CD4-positive, alpha-beta T cell treated with Interleukin-2 at 100 ng/mL for 4 hours (primary cell): Measurements from ENCODE around the gene GTSE1.

Source experiments
- DNase-seq: peaks from one replicate; pipeline ENCODE4 v3.0.0-alpha.2; 2020; ENCODE audit warnings: low spot score

The GTSE1 gene

GRCh38 chr22:46353483-46354105, 56.9 kb downstream of the GTSE1 start:
- DNase-seq = no peak

- no peak for DNase-seq
These were observed 57.7 kb downstream of the GTSE1 start for GRCh38 chr22:46354176-46354992.

- DNase-seq = no peak
These were observed 58.3 kb downstream of the GTSE1 start for GRCh38 chr22:46354993-46355305.

GRCh38 chr22:46355369-46355995, 58.8 kb downstream of the GTSE1 start:
- peak; percentile 59 for DNase-seq

GRCh38 chr22:46355996-46356471, 59.4 kb downstream of the GTSE1 start:
- DNase-seq = no peak

- DNase-seq = no peak
These were observed 60.1 kb downstream of the GTSE1 start for GRCh38 chr22:46356496-46357480.

DNA sequence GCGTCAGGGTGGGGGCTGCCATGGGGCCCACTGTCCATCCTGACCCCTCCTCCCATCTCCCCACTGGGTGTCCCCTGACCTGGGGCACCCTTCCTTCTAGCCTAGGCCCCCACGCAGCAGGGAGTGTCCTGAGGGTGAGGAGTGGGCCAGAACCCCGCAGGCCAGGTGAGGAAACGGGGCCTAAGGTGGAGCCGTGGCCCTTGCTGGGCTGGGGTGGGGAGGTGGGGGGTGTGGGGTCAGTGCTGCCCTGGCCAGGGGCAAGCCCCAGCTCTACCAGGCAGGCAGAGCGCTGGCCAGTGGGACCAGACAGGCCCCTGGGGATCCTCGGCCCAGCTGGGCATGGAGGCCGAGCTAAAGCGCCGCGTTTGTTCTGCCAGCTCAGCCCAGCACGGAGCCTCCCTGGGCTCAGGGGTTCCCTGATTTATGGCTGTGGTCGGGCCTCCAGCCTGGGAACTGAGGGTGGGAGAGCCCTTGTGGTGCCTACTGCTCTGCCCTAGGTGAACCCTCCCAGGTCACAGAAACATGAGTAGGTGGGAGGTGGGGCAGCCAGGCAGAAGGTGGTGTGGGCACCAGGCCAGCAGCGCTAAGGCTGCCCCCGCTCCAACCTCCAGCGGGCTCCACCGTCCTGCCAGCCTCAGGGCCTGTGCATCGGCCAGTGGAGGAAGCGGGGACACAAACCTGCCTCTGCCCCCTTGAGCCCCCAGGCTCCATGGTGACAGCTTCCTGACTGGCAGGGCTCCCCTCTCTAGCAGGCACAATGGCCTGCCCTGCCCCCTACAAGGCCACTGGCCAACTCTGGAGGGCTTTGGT, 61.2 kb downstream of the GTSE1 start:
- DNase-seq = no peak

GRCh38 chr22:46358766-46359165, 62.1 kb downstream of the GTSE1 start:
- DNase-seq = no peak

- no peak for DNase-seq
These were observed 62.7 kb downstream of the GTSE1 start for GRCh38 chr22:46359362-46359761.

DNA sequence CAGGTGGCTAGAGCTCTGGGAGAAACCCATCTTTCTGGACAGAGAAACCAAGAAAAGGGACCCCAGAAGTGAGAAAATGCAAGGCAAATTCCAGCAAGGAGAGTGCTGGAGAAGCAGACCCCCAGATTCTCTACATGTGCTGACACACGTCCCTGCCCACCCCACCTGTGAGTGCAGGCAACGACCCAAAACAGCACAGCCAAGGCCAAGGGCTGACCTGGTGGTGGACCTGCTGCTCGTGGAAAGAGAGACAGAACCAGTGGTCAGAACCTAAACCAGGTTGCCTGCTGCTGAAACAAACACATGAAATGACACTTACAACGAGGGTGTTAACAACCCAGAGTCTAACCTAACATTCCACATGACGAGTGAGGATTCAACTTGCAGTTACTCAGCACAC, 63.4 kb downstream of the GTSE1 start:
- no peak for DNase-seq

DNA sequence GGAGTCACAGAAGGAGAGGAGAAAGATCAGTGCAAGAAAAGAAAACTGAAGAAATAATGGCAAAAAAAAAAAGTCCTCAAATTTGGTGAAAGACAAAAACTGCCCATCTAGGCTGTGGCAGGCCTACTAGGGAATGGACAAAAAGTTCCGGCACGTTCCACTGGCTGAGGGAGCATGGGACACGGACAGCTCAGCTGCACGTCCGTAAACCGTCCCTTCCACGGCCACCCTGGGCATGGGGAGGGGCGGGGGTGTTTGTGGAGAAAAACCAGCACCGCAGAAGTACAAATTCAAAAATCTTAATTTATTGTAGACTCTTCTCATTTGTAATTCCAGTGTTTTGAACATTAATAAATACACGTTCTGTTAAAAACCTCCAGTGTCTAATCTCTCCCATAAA, 64.2 kb downstream of the GTSE1 start:
- no peak for DNase-seq

DNA sequence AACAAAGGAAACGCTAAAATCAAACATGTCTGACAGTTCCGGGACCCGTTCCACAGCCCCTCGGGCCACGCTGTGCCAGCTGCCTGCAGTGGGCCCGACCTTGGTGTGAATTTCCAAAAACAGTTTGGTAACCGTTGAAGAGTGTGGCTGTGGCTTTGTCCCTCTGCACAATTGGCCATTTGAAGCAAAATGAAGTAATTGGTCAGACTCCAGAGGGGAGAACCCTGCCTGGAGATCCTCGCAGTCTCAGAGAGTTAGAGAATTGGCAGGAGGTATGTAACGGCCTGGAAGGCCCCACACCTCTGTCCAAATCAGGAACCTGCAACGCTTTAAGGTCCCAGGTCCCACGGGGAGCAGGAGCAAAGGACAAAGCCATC, 65.1 kb downstream of the GTSE1 start:
- DNase-seq = no peak

GRCh38 chr22:46362203-46362933, 65.7 kb downstream of the GTSE1 start:
- DNase-seq = no peak

DNA sequence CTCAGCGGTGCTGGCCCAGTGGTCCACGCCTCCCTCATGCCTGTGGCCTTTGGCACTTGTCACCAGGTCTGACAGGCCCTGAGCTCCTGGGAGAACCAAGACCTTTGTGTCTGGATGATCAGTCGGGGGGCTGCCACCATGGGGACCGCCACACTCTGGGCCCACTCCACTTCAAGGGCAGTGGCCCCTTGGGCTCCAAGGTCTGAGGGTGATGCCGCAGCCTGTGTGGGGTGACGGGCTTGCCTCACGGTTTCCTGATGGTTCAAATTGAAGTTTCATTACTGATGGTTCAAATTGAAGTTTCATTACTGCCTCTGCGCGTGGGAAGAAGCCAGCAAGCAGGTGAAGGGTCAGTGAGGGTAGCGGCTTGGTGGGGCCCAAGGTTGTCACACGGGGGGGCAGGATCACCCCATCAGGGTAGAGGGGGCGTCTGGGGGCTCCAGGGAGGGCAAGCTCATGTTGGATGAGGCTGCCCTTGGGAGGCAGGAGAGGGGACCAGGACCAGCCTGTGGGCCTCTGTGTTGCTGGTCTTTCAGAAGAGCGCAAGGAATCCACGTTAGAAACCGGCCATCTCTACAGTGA, 66.4 kb downstream of the GTSE1 start:
- no peak for DNase-seq

GRCh38 chr22:46363611-46364321, 67.1 kb downstream of the GTSE1 start:
- no peak for DNase-seq

- DNase-seq = no peak
These were observed 67.9 kb downstream of the GTSE1 start for GRCh38 chr22:46364341-46365165.

GRCh38 chr22:46365166-46365624, 68.5 kb downstream of the GTSE1 start:
- no peak for DNase-seq

GRCh38 chr22:46366327-46366731, 69.7 kb downstream of the GTSE1 start:
- DNase-seq = no peak
